ENCODE measurements around the gene SLC6A6. TPM values are rescaled to one million over a fixed set of nuclear protein-coding genes. Genes with fewer than 3 reads are reported as not detected.
A peak's percentile ranks its signal among the peaks of the same experiment; 100 is the strongest.

Gene SLC6A6
- total RNA-seq, 4 donors from 2014 or later = 34.4 to 166 (median 55.2) TPM

DNA sequence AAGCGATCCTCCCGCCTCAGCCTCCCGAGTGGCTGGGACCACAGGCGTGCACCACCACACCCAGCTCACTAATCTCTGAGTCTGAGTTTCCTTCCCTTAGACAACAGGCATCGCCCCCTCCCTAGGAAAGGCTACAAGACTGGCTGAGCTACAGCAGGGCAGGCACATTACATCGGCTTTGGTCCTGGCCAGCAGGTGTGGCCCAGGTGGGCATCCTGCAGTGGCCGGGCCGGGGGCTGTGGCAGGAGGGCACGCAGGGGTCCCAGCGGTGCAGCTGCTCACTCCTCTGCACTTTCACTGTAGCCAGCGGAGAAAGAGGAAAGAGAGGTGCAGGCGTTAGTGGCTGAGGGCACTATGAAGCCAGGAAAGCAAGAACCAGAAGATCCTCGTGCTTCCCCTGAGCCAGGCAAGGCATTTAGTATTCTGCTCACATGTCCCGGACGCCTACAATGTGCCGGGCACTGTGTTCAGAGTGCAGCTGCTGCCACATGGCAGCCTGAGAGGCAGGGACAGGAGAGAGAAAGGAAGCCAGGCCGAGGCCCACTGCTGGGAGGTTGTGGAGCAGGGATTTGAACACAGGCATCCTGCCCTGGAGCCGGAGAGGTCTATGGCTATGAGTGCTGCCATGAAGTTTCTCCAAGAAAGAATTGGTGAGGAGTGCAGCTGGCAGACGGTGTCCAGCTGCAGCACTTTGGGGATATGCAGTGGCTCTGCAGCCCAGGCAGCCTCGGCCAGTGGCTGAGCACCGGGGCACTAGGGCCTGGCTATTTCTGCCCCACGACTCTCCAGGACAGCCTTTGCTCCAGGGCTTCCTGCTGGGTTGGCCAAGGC lies 115.4 kb downstream of the SLC6A6 start:
- H3K4me3 ChIP-seq (ENCODE audit: low read depth, poor library complexity, severe bottlenecking) = no peak overlapping the region
- peak in 1 of 2 donors; percentile 67 for DNase-seq (ENCODE audit: low spot score in 2 of 2)
- no peak for TF ChIP-seq POLR2A (IDR thresholded peaks at IDR 0.05)
- no peak for TF ChIP-seq CTCF (IDR thresholded peaks at IDR 0.05)
- 85 to 92% methylated on average over 20 to 22 of the region's 22 CpGs for WGBS, 2 donors
- intact Hi-C loops (cut with DNase I; ENCODE audit: low total_unique reads) = no loop called here

- no peak for TF ChIP-seq CTCF (IDR thresholded peaks at IDR 0.05)
- TF ChIP-seq POLR2A (IDR thresholded peaks at IDR 0.05) = no peak
- no peak for DNase-seq (ENCODE audit: low spot score in 2 of 2)
- WGBS, 2 donors = 78 to 79% methylated on average over 7 of the region's 7 CpGs
- intact Hi-C loops (cut with DNase I; ENCODE audit: low total_unique reads) = no loop called here
- no peak overlapping the region for H3K4me3 ChIP-seq (ENCODE audit: low read depth, poor library complexity, severe bottlenecking)
Measured at GRCh38 chr3:14518432-14518802, 116.0 kb downstream of the SLC6A6 start.

DNA sequence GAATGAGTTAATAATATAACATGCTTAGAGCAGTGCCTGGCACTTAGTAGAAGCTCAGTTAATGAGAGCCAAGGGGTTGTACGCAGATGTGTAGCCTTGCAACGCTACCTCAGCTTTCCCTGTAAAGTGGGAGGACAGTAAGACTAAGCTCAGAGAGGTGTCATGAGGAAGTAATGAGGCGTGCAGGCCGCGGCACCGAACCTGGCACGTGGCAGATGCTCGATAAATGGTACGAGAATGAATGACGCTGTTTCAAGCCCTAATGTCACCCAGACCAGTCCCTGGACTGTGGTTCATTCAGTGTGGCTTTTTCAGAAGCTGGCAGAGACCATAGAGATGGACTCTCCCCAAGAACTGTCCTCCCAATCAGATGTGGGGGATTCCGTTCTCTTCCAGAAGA lies 116.5 kb downstream of the SLC6A6 start:
- H3K4me3 ChIP-seq (ENCODE audit: low read depth, poor library complexity, severe bottlenecking) = no peak overlapping the region
- WGBS, 2 donors = 92% methylated on average over 11 of the region's 11 CpGs
- peak in 1 of 2 donors; percentile 17 for DNase-seq (ENCODE audit: low spot score in 2 of 2)
- intact Hi-C loops (cut with DNase I; ENCODE audit: low total_unique reads) = no loop called here
- TF ChIP-seq POLR2A (IDR thresholded peaks at IDR 0.05) = no peak
- no peak for TF ChIP-seq CTCF (IDR thresholded peaks at IDR 0.05)

GRCh38 chr3:14519406-14519805 lies 117.0 kb downstream of the SLC6A6 start:
- WGBS, 2 donors = 58 to 90% methylated on average over 1 of the region's 1 CpG
- H3K4me3 ChIP-seq (ENCODE audit: low read depth, poor library complexity, severe bottlenecking) = no peak overlapping the region
- peak in 1 of 2 donors; percentile 31 for DNase-seq (ENCODE audit: low spot score in 2 of 2)
- TF ChIP-seq POLR2A (IDR thresholded peaks at IDR 0.05) = no peak
- no peak for TF ChIP-seq CTCF (IDR thresholded peaks at IDR 0.05)
- intact Hi-C loops (cut with DNase I; ENCODE audit: low total_unique reads) = no loop called here

DNA sequence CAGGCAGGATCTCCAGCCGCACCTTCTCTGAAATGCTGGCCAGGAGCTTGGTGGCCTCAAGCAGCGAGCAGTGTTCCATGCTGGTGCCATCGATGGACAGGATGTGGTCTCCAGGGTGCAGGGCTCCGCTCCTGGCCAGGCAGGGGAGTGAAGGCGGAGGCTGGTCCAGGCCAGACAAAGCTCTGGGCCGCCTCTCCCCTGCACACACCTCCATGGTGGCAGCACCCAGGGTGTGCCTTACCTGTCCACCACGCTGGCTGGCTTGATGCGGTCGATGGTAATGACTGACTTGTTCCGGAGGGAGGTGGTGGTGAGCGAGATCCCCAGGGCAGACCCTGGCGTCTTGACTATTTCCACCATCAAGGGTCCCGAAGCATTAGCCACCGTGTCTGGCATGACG lies 117.7 kb downstream of the SLC6A6 start:
- WGBS, 2 donors = 88 to 92% methylated on average over 15 of the region's 15 CpGs
- intact Hi-C loops (cut with DNase I; ENCODE audit: low total_unique reads) = no loop called here
- peak in 1 of 2 donors; percentile 83 for DNase-seq (ENCODE audit: low spot score in 2 of 2)

More for the DNA sequence above, 117.7 kb downstream of the SLC6A6 start:
- TF ChIP-seq CTCF (IDR thresholded peaks at IDR 0.05) (no peak), POLR2A (IDR thresholded peaks at IDR 0.05) (no peak)
- H3K4me3 ChIP-seq (ENCODE audit: low read depth, poor library complexity, severe bottlenecking) = no peak overlapping the region

Measured in lower leg skin (tissue), 4 donors.